Activated CD8-positive, alpha-beta memory T cell treated with anti-CD3 and anti-CD28 coated beads, Interleukin-2, amount 10 ng/mL, durations not matched to agents 7 days and 5 days (primary cell): Measurements from ENCODE around the gene PROSER3. TPM values are rescaled to one million over a fixed set of nuclear protein-coding genes. Genes with fewer than 3 reads are reported as not detected.

Experiments
- ATAC-seq: fragments of 150-1000 bp; cut with Tn5 transposase; one replicate; pipeline ENCODE4 v1.10.0; 2021; ENCODE audit warnings: moderate library complexity
- CTCF ChIA-PET: fragments of 350-600 bp; sonication (Branson Sonifier 250); formaldehyde crosslinking; loops from one replicate; lab custom pipeline; 2021; ENCODE audit warnings: antibody characterized with exemption; lab: Charles Lee
- DNase-seq: peaks from one replicate; pipeline ENCODE4 v3.0.0-alpha.2; 2020
- H3K27ac Mint-ChIP-seq: one replicate; pipeline ENCODE4 v1.8.0; 2021; ENCODE audit warnings: mild to moderate bottlenecking, mixed read lengths
- H3K27me3 Mint-ChIP-seq: one replicate; pipeline ENCODE4 v1.8.0; 2021; ENCODE audit warnings: mixed read lengths
- H3K36me3 Mint-ChIP-seq: one replicate; pipeline ENCODE4 v1.8.0; 2021; ENCODE audit warnings: mild to moderate bottlenecking, mixed read lengths
- H3K4me1 Mint-ChIP-seq: one replicate; pipeline ENCODE4 v1.8.0; 2021; ENCODE audit warnings: mixed read lengths
- H3K4me3 Mint-ChIP-seq: one replicate; pipeline ENCODE4 v1.8.0; 2021; ENCODE audit warnings: mild to moderate bottlenecking, moderate library complexity, mixed read lengths
- H3K9me3 Mint-ChIP-seq: one replicate; pipeline ENCODE4 v1.8.0; 2022; ENCODE audit warnings: low read depth, mixed read lengths
- total RNA-seq, 2 experiments: library from RNA; stranded (reverse); gene quantifications; one replicate each; pipeline ENCODE4 v1.2.3, GENCODE V29; 2021

Gene PROSER3
- total RNA-seq, 2 experiments from 2014 or later: 46.5 to 57.8 TPM

DNA sequence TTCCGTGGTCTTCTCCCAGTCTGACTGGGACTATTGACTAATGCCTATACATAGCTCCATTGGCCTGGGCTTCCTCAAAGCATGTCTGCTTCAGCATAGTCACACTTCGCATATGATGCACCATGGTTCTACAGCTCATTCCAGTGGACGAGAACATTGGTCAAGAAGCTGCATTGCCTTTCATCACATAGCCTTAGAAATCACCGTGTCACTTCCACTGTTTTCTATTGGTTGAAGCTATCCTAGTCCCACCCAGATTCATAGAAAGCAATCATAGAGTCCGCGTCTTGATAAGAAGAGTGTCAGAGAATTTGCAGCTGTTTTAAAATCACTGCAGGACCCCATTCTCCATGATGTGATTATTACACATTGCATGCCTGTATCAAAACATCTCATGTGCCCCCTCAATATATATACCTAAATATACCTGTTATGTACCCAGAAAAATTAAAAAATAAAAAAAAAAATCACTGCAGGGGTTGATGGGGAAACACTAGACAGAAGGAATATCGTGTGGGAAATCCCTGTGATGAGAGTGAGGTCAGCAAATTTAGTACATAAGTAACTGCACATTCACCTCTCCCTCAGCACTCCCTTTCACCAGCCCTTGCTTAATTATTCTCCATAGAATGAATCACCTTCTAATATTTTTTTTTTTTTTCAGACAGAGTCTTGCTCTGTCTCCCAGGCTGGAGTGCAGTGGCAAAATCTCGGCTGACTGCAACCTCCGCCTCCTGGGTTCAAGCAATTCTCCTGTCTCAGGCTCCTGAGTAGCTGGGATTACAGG is 15.2 kb downstream of the PROSER3 start:
- Mint-ChIP-seq H3K27me3 (no peaks in the 10 kb centered on the region), H3K4me3 (no peak overlapping the region), H3K9me3 (no peaks in the 10 kb centered on the region), H3K36me3 (peaks cover 9% of the 10 kb centered on the region), H3K4me1 (peaks cover 21% of the 10 kb centered on the region), H3K27ac (no peak overlapping the region)
- ATAC-seq (no peak), DNase-seq (no peak)
- CTCF ChIA-PET: interaction anchor here (0.9 to 1.5 kb wide), 3 partner anchors 47 to 241 kb away, joined by 3 read pairs; partner anchors contain the start of gene ALKBH6

DNA sequence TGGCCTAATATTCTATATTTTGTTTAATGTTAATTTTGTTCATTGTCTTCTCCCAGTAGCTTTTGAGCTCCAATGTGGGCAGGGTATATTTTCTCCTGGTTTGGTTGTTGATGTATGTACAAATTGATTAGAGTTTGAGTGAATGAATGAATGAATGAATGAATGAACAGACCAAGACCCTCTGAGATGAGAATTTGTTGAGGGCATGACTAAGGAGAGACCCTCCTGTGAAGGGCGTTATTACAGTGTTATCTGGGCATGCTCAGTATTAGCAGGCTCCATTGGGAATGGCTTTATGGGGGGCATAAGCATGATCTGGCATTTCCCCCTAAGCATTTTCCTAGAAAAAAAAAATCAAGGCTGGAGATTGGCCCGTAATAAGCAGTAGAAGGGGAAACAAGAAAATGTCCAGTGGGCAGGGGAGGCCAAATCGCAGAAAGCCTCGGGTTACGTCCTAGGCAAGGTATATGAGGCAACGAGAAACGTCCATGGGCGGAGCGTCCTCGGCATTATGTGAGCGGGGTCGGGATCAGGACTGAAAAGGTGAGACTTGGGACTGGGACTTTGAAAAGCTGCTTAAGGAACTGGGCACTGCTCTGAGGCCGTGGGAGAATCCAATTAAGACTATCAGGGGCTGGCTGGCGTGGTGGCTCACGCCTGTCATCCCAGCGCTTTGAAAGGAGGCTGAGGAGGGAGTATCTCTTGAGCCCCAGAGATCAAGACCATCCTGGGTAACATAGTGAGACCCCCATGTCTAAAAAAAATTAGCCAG is 16.5 kb downstream of the PROSER3 start:
- CTCF ChIA-PET: no interaction called here
- no peaks in the 10 kb centered on the region for H3K27me3 Mint-ChIP-seq
- peak; percentile 40 for DNase-seq
- H3K27ac Mint-ChIP-seq: no peak overlapping the region
- peaks cover 5% of the 10 kb centered on the region for H3K36me3 Mint-ChIP-seq
- H3K4me3 Mint-ChIP-seq: peak overlapping the region; percentile 83
- ATAC-seq: no peak
- peaks cover 21% of the 10 kb centered on the region for H3K4me1 Mint-ChIP-seq
- no peaks in the 10 kb centered on the region for H3K9me3 Mint-ChIP-seq

- CTCF ChIA-PET: no interaction called here
- peak overlapping the region; percentile 83 for H3K4me3 Mint-ChIP-seq
- DNase-seq: no peak
- peak overlapping the region; percentile 56 for H3K27ac Mint-ChIP-seq
- ATAC-seq: no peak
- H3K9me3 Mint-ChIP-seq: no peaks in the 10 kb centered on the region
- no peaks in the 10 kb centered on the region for H3K27me3 Mint-ChIP-seq
- peaks cover 21% of the 10 kb centered on the region for H3K4me1 Mint-ChIP-seq
- H3K36me3 Mint-ChIP-seq: peaks cover 5% of the 10 kb centered on the region
Observed at GRCh38 chr19:35775046-35775297, 17.0 kb downstream of the PROSER3 start.

DNA sequence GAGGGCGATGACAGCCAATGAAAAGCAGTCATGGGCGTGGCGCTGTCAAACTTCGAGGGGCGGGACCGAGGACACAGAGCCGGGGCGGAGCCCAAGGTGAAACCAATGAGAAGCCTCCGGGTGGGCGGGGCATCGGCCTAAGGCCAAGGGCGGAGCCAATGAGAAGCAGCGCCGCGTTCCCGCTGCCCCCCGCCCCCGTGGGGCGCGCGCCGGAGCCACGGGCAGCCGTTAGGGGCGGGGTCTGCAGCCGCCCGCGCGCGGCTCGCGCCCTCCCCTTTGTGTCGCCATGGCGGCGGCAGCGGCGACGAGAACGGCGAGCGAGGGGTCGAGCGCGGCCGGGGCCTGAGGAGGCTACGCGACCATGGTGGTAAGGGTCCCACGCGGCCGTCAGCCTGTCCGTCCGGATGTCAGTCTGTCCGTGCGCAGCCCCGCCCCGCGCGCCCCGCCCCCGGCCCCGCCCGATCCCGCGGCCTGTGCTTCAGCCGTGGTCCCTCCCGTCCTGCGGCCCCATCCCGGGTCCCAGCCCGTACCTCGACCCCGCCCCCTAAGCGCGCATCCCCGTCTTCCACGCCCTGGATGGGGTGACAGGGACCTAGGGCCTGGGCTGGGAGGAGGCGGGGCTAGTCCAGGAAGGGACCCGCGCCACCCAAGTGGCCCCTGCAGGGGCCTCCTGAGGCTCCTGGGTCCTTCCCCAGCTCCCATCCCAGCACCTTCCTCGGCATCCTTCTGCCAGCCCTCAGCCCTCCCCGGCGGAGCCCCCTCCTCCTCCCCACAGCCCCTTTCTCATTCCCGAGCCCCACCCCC is 17.5 kb downstream of the PROSER3 start, which contains the start of gene ARHGAP33:
TSS of gene ARHGAP33 (plus strand) at position 267 of the 804 bp plus-strand sequence. CDS start at position 362, 95 bp downstream.
- DNase-seq (peak; percentile 100), ATAC-seq (peak; percentile 97)
- Mint-ChIP-seq H3K36me3 (peaks cover 4% of the 10 kb centered on the region), H3K4me3 (peak within 1 kb of the TSS; percentile 83), H3K4me1 (peaks cover 21% of the 10 kb centered on the region), H3K27me3 (no peaks in the 10 kb centered on the region), H3K9me3 (no peaks in the 10 kb centered on the region), H3K27ac (peak within 1 kb of the TSS; percentile 75)
- CTCF ChIA-PET: interaction anchor here (1.3 kb wide), 1 partner anchor 81 kb away, joined by 3 read pairs; no protein-coding TSS in a partner anchor

GRCh38 chr19:35776102-35776788 is 18.3 kb downstream of the PROSER3 start:
- peaks cover 2% of the 10 kb centered on the region for H3K36me3 Mint-ChIP-seq
- H3K27me3 Mint-ChIP-seq: no peaks in the 10 kb centered on the region
- CTCF ChIA-PET: interaction anchor here (1.1 to 1.3 kb wide), 2 partner anchors 43 to 82 kb away, joined by 3 read pairs; no protein-coding TSS in a partner anchor
- DNase-seq: no peak
- H3K4me3 Mint-ChIP-seq: peak overlapping the region; percentile 83
- H3K27ac Mint-ChIP-seq: peak overlapping the region; percentile 75
- ATAC-seq: no peak
- no peaks in the 10 kb centered on the region for H3K9me3 Mint-ChIP-seq
- H3K4me1 Mint-ChIP-seq: peaks cover 21% of the 10 kb centered on the region

DNA sequence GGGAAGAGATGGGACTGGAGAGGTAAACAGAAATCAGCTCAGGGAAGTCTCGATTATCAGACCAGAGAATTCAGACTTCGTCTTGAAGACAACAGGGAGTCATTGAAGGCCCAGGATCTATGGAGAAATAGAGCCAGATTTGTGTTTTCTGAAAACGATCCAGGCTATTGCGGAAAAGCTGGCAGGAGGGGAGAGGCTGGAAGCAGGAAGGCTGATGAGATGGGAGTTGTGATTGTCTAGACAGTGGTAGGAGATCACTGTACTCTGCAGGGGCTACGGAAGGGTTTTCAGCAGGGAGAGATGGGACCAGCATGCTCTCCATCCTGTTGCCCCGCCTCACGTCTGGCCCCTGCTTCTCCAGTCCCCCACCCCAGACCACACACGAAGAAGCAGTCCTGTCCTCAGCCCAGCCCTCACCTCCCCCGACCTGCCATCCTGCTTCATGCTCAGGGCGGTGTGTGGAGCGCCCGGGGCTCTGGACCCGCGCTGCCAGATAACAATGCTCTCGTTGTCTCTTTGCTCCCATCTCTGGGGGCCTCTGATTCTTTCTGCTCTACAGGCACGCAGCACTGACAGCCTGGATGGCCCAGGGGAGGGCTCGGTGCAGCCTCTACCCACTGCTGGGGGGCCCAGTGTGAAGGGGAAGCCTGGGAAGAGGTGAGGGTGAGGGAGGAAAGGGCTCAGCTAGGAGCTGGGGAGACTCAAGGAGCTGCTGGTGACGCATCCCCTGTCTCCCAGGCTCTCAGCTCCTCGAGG is 19.3 kb downstream of the PROSER3 start:
- H3K36me3 Mint-ChIP-seq: peaks cover 2% of the 10 kb centered on the region
- no peak for DNase-seq
- H3K9me3 Mint-ChIP-seq: no peaks in the 10 kb centered on the region
- no peak overlapping the region for H3K27ac Mint-ChIP-seq
- peaks cover 21% of the 10 kb centered on the region for H3K4me1 Mint-ChIP-seq
- ATAC-seq: no peak
- peak overlapping the region; percentile 83 for H3K4me3 Mint-ChIP-seq
- CTCF ChIA-PET: interaction anchor here (1.1 to 1.3 kb wide), 2 partner anchors 42 to 83 kb away, joined by 3 read pairs; no protein-coding TSS in a partner anchor
- no peaks in the 10 kb centered on the region for H3K27me3 Mint-ChIP-seq

GRCh38 chr19:35777961-35778360 is 20.0 kb downstream of the PROSER3 start:
- CTCF ChIA-PET: no interaction called here
- Mint-ChIP-seq H3K9me3 (no peaks in the 10 kb centered on the region), H3K36me3 (peaks cover 2% of the 10 kb centered on the region), H3K27me3 (no peaks in the 10 kb centered on the region), H3K27ac (no peak overlapping the region), H3K4me1 (peaks cover 21% of the 10 kb centered on the region), H3K4me3 (no peak overlapping the region)
- ATAC-seq (no peak), DNase-seq (peak; percentile 40)

- Mint-ChIP-seq H3K9me3 (no peaks in the 10 kb centered on the region), H3K27ac (no peak overlapping the region), H3K4me1 (peaks cover 21% of the 10 kb centered on the region), H3K4me3 (no peak overlapping the region), H3K27me3 (no peaks in the 10 kb centered on the region), H3K36me3 (peaks cover 2% of the 10 kb centered on the region)
- CTCF ChIA-PET: no interaction called here
- ATAC-seq (no peak), DNase-seq (peak; percentile 35)
Observed at GRCh38 chr19:35779033-35779432, 21.1 kb downstream of the PROSER3 start.

DNA sequence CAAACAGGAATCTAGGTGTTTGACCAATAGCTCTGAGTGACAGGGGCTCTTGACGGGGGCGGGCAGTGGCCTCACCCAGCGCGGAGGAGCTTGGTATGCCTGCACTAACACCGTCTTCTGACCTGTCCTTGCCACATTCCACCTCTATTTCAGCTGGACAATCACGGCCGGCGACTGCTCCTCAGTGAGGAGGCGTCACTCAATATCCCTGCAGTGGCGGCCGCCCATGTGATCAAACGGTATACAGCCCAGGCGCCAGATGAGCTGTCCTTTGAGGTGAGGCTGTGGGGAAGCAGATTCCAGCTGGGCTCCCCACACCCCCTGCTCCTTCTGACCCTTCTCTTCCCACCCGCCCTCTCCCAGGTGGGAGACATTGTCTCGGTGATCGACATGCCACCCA is 22.1 kb downstream of the PROSER3 start:
- no peaks in the 10 kb centered on the region for H3K27me3 Mint-ChIP-seq
- peaks cover 15% of the 10 kb centered on the region for H3K4me1 Mint-ChIP-seq
- no peaks in the 10 kb centered on the region for H3K9me3 Mint-ChIP-seq
- no peak overlapping the region for H3K4me3 Mint-ChIP-seq
- CTCF ChIA-PET: no interaction called here
- no peak overlapping the region for H3K27ac Mint-ChIP-seq
- no peak for DNase-seq
- H3K36me3 Mint-ChIP-seq: peaks cover 2% of the 10 kb centered on the region
- ATAC-seq: no peak

- ATAC-seq: no peak
- H3K9me3 Mint-ChIP-seq: no peaks in the 10 kb centered on the region
- no peaks in the 10 kb centered on the region for H3K27me3 Mint-ChIP-seq
- DNase-seq: no peak
- no peak overlapping the region for H3K27ac Mint-ChIP-seq
- peaks cover 2% of the 10 kb centered on the region for H3K36me3 Mint-ChIP-seq
- peaks cover 14% of the 10 kb centered on the region for H3K4me1 Mint-ChIP-seq
- H3K4me3 Mint-ChIP-seq: no peak overlapping the region
- CTCF ChIA-PET: no interaction called here
Observed at GRCh38 chr19:35780717-35781116, 22.7 kb downstream of the PROSER3 start.

DNA sequence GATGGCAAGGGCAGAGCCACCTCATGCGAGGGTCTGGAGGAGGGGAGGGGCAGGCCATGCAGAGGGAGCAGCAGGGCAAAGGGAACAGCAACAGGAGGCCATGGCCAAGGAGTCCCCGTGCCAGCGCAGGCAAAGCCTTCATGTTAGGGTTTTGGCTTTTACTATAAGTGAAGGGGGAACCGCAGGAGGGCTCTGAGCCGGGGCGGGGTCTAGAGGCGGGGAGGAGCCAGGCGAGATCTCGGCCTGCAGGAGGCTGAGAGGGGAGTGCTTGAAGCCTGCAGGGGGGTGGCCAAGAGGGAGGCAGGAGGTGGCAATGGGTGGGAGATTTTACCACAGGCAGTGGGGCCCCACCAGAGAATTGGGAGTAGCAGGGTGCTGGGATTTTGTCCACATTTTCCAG is 23.7 kb downstream of the PROSER3 start:
- H3K4me1 Mint-ChIP-seq: peaks cover 5% of the 10 kb centered on the region
- no peak overlapping the region for H3K4me3 Mint-ChIP-seq
- ATAC-seq: no peak
- CTCF ChIA-PET: no interaction called here
- H3K27ac Mint-ChIP-seq: no peak overlapping the region
- DNase-seq: no peak
- H3K36me3 Mint-ChIP-seq: peaks cover 2% of the 10 kb centered on the region
- no peaks in the 10 kb centered on the region for H3K27me3 Mint-ChIP-seq
- H3K9me3 Mint-ChIP-seq: no peaks in the 10 kb centered on the region

GRCh38 chr19:35782589-35782988 is 24.6 kb downstream of the PROSER3 start:
- H3K36me3 Mint-ChIP-seq: peaks cover 2% of the 10 kb centered on the region
- DNase-seq (no peak), ATAC-seq (no peak)
- no peaks in the 10 kb centered on the region for H3K4me1 Mint-ChIP-seq
- no peaks in the 10 kb centered on the region for H3K9me3 Mint-ChIP-seq
- CTCF ChIA-PET: no interaction called here
- no peaks in the 10 kb centered on the region for H3K27me3 Mint-ChIP-seq
- H3K4me3 Mint-ChIP-seq: no peak overlapping the region
- no peak overlapping the region for H3K27ac Mint-ChIP-seq
